Body of pancreas (tissue), 4 donors: ENCODE data around the gene SEZ6L.

Source experiments
- CTCF ChIP-seq, 7 experiments: fragments of 450-650 bp in 4 of 7; fragments of 200-600 bp in 3 of 7; sonication (generic) in 3 of 7; IDR thresholded peaks; one replicate each; pipeline ENCODE4 v1.5.1; 2016 to 2019; ENCODE audit warnings: antibody characterized with exemption in 7 of 7
- POLR2A ChIP-seq, 3 donors: fragments of 450-650 bp; IDR thresholded peaks; one replicate each; pipeline ENCODE4 v1.6.1; 2016; ENCODE audit warnings: antibody characterized with exemption in 3 of 3, mild to moderate bottlenecking in 2 of 3

GRCh38 chr22:26357281-26357680 is 188.0 kb downstream of the SEZ6L start:
- no peak for TF ChIP-seq CTCF (IDR thresholded peaks at IDR 0.05)
- TF ChIP-seq POLR2A (IDR thresholded peaks at IDR 0.05): no peak
